RWPE1 (cell line): ENCODE results near the gene UNC5C.

Experiments
- CTCF ChIA-PET: fragments of 350-600 bp; sonication (Branson Sonifier 250); formaldehyde crosslinking; extraction: SDS; loops from one replicate; lab custom pipeline; 2021; lab: Yijun Ruan, JAX
- POLR2A ChIA-PET: fragments of 400-600 bp; formaldehyde crosslinking; extraction: SDS; loops from one replicate; lab custom pipeline; 2020; ENCODE audit warnings: antibody characterized with exemption; ENCODE audit not compliant: low non-redundant PET; lab: Yijun Ruan, JAX
- DNase-seq: peaks from one replicate; pipeline ENCODE4 v3.0.0; 2012; ENCODE audit warnings: low spot score
- H3K27ac ChIP-seq: fragments of 450-650 bp; 2 replicates; pipeline ENCODE4 v1.5.1; 2017
- CTCF ChIP-seq: fragments of 450-650 bp; conservative IDR thresholded peaks from 2 replicates; pipeline ENCODE4 v1.5.1; 2017; ENCODE audit warnings: low read depth, mild to moderate bottlenecking

UNC5C gene

GRCh38 chr4:95204873-95205272 lies 343.9 kb downstream of the UNC5C start:
- DNase-seq, result no peak
- no peak overlapping the region for H3K27ac ChIP-seq
- POLR2A ChIA-PET, result no interaction called here
- TF ChIP-seq CTCF, result 0 out of 2 replicates have a peak, but pooled peaks have one; percentile 11
- CTCF ChIA-PET, result interaction anchor here (0.5 to 0.6 kb wide), 2 partner anchors 304 to 540 kb away, joined by 3 to 4 read pairs; no protein-coding TSS in a partner anchor

- POLR2A ChIA-PET, result no interaction called here
- CTCF ChIA-PET, result interaction anchor here (0.5 to 0.6 kb wide), 2 partner anchors 304 to 540 kb away, joined by 3 to 4 read pairs; no protein-coding TSS in a partner anchor
- no peak for DNase-seq
- H3K27ac ChIP-seq, result no peak overlapping the region
- no peak for TF ChIP-seq CTCF
These were observed 344.4 kb downstream of the UNC5C start for GRCh38 chr4:95204267-95204844.

GRCh38 chr4:95198961-95199360 lies 349.8 kb downstream of the UNC5C start:
- DNase-seq, result no peak
- CTCF ChIA-PET, result no interaction called here
- TF ChIP-seq CTCF, result no peak

GRCh38 chr4:95197353-95197752 lies 351.4 kb downstream of the UNC5C start:
- POLR2A ChIA-PET, result no interaction called here

More at GRCh38 chr4:95198961-95199360, 349.8 kb downstream of the UNC5C start:
- POLR2A ChIA-PET, result no interaction called here
- H3K27ac ChIP-seq, result no peak overlapping the region

GRCh38 chr4:95193391-95194224 lies 355.2 kb downstream of the UNC5C start:
- CTCF ChIA-PET, result no interaction called here

More at GRCh38 chr4:95197353-95197752, 351.4 kb downstream of the UNC5C start:
- CTCF ChIA-PET, result no interaction called here
- TF ChIP-seq CTCF, result no peak
- no peak for DNase-seq
- H3K27ac ChIP-seq, result no peak overlapping the region

More at GRCh38 chr4:95193391-95194224, 355.2 kb downstream of the UNC5C start:
- H3K27ac ChIP-seq, result no peak overlapping the region
- no peak for DNase-seq
- POLR2A ChIA-PET, result no interaction called here
- TF ChIP-seq CTCF, result no peak
